ENCODE data around the gene ACSF3.
A peak's percentile ranks its signal among the peaks of the same experiment; 100 is the strongest.

Gene ACSF3

DNA sequence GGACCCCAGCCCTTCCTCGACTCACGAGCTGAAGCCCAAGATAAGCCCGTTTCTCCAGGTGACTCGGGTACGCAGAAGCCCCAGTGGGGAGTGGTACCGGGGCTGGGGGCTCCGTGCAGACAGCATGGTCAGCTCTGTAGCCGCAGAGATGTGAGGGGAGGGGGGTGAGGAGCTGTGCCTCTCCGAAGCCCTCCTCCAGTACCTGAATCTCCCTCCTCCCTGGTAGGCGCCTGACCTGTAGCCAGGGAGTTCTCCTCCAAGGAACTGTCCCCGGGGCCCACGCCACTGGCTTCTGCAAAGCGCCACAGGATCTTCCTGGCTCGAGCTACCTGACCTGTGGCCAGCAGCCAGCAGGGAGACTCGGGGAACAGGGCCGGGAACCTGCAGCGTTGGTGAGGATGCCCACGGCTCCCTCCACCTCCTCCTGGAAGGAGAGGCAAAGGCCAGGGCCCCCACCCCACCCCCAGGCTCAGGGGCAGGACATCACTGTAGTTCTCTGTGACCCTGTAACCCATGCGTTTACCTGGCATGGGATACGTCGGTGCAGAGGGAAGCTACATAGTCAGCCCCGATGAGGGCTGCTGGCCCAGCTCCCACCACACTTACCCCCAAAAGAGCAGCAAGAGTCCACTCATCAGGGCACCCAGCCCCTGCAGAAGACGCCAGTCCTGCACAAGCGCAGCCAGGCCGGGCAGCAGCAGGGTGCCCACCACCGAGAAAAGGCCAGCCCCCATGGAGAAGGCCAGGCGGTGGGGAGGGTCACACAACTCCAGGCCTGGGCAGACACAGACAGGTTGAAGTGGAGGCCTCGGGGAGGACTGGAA, 105.0 kb downstream of the ACSF3 start:
- TF ChIP-seq, protein P1, sequence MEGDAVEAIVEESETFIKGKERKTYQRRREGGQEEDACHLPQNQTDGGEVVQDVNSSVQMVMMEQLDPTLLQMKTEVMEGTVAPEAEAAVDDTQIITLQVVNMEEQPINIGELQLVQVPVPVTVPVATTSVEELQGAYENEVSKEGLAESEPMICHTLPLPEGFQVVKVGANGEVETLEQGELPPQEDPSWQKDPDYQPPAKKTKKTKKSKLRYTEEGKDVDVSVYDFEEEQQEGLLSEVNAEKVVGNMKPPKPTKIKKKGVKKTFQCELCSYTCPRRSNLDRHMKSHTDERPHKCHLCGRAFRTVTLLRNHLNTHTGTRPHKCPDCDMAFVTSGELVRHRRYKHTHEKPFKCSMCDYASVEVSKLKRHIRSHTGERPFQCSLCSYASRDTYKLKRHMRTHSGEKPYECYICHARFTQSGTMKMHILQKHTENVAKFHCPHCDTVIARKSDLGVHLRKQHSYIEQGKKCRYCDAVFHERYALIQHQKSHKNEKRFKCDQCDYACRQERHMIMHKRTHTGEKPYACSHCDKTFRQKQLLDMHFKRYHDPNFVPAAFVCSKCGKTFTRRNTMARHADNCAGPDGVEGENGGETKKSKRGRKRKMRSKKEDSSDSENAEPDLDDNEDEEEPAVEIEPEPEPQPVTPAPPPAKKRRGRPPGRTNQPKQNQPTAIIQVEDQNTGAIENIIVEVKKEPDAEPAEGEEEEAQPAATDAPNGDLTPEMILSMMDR (IDR thresholded peaks at IDR 0.05), result no peak
- Histone ChIP-seq H3K27ac (no peak overlapping the region), H3K36me3 (no peaks in the 10 kb centered on the region), H3K4me3 (no peak overlapping the region), H3K4me1 (peaks cover 0 to 18% (median 6%) of the 10 kb centered on the region in 4 donors), H3K27me3 (peaks cover 0 to 67% of the 10 kb centered on the region in 2 donors), H3K9me3 (no peaks in the 10 kb centered on the region)
- DNase-seq, result no peak
- intact Hi-C loops (cut with DNase I; ENCODE audit: low total_unique reads), result no loop called here

DNA sequence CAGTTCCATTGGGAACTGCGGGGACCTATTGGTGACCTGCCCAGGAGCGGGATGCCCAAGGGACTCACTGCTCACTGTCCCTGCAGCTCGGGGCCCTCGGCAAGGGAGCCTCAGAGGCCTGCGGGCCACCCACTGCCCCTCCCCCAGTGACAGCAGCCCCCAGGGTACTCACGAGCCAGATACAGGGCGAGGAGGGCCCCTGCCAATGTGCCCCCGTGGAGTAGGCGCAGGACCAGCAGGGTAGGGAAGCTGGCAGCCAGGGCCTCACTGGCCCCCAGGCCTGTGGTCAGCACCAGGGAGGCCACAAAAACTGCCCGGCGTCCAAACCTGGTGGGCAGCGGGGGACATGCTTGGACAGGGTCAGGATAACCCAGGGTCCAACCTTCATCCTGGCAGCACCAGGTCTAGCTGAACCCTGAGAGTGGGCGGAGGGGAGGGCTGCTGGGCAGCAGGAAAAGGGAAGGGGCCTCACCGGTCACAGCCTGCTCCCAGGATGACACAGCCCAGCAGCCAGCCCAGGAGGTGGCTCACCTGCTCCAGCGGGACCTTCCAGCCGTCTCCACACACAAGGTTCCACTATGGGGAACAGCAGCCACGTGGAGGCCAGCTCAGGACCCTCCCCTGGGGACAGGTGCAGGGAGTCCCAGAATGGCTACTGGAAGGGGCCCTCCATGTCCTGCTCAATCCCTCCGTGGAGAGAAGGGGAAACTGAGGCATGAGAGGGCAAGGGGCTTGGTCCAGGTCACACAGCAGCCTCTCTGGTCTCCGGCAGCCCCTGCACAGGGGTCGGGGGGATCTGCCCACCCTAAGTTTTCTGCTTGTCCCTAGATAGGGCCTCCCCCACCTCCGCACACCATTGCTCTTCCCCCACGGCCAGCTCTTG, 105.8 kb downstream of the ACSF3 start:
- Histone ChIP-seq H3K27me3 (peaks cover 0 to 69% of the 10 kb centered on the region in 2 donors), H3K36me3 (no peaks in the 10 kb centered on the region), H3K27ac (no peak overlapping the region), H3K4me3 (no peak overlapping the region), H3K9me3 (no peaks in the 10 kb centered on the region), H3K4me1 (peaks cover 0 to 18% (median 6%) of the 10 kb centered on the region in 4 donors)
- TF ChIP-seq, protein P1 (IDR thresholded peaks at IDR 0.05), result no peak
- intact Hi-C loops (cut with DNase I; ENCODE audit: low total_unique reads), result no loop called here
- no peak for DNase-seq

DNA sequence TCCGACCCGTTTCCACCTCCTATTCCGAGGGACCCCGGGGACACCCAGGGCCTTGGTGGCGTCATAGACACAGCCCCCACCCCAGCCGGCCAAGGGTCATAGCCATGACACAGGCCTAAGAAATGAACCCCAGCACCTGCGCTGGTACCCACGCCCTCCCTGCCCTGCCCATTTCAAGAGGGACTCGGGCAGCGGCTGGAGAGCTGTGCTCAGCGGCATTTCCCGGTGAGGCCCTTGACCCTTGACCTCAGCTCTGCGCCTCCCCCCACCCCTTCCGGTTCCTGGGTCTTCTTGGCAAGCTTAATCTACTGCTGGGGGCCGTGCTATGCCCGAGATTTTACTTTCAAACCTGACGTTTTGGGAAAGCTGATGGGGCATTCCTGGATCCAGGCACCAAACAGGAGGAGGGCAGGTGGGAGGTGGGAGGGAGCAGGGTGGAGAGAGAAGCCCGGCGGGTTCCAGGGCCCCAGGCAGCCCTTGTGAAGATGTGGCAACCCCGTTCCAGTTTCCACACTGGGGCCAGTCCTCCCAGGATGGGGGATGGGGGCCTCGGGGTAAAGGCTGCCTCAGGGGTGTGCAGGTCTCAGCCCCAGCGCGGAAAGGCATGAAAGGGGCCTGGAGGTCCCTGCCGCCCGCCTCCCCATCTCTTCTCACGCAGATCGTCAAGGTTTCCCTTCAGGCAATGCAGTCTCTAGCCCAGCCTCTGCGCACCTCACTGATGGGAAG, 106.6 kb downstream of the ACSF3 start, which contains the start of gene SLC22A31:
Gene SLC22A31 (minus strand): TSS at position 414 of the 726 bp plus-strand sequence. CDS start 36 bp downstream, at position 378.
- Histone ChIP-seq H3K9me3 (no peaks in the 10 kb centered on the region), H3K27ac (no peak within 1 kb of the TSS), H3K27me3 (peaks cover 0 to 71% of the 10 kb centered on the region in 2 donors), H3K36me3 (no peaks in the 10 kb centered on the region), H3K4me1 (peaks cover 0 to 18% (median 6%) of the 10 kb centered on the region in 4 donors), H3K4me3 (peak within 1 kb of the TSS; percentile 2 to 17)
- TF ChIP-seq, protein P1 (IDR thresholded peaks at IDR 0.05), result no peak
- DNase-seq, result no peak
- intact Hi-C loops (cut with DNase I; ENCODE audit: low total_unique reads), result no loop called here

DNA sequence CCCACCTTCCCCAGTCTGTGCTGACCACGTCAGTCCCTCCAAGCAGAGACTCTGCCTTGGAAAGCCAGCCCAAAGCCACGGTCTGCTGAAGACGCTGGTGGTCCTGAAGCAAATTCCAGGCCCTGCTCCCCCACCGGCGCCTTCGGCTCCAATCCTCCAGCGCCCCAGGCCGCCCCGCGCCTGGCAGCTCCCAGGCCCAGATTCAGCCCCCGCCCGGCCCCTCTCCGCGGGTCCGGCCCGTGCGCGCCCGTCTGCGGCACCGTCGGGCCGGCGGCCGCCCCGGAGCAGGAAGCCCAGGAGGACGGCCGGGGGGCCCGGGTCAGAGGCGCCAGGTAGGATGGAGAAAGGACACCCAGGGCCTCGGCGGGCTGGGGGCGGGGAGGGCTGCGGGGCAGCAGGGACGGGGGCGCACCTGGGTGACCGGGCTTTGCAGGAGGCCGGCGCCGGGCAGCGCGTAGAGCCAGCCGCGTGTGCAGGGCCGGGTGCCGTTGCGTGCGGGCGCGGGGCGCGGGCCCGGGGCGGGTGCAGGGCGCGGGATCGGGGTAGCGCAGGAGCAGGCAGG, 107.3 kb downstream of the ACSF3 start:
- Histone ChIP-seq H3K27me3 (peaks cover 0 to 71% of the 10 kb centered on the region in 2 donors), H3K9me3 (no peaks in the 10 kb centered on the region), H3K27ac (no peak overlapping the region), H3K4me3 (peak overlapping the region; percentile 2 to 17), H3K4me1 (peaks cover 0 to 18% (median 6%) of the 10 kb centered on the region in 4 donors), H3K36me3 (no peaks in the 10 kb centered on the region)
- no peak for DNase-seq
- TF ChIP-seq, protein P1 (IDR thresholded peaks at IDR 0.05), result no peak
- intact Hi-C loops (cut with DNase I; ENCODE audit: low total_unique reads), result no loop called here

Measured in tibial artery (tissue), 4 donors.